LNCaP clone FGC (cell line): ENCODE results near the gene HIPK2.

Experiments
- DNase-seq: peaks from one replicate; pipeline ENCODE4 v3.0.0-alpha.2; 2011; ENCODE audit warnings: low read depth
- H3K4me3 ChIP-seq: 2 replicates; pipeline ENCODE4 v1.5.1; 2011; ENCODE audit warnings: mild to moderate bottlenecking, low read depth, low read length, control low read depth
- CTCF ChIP-seq: IDR thresholded peaks from 2 replicates; pipeline ENCODE4 v1.5.1; 2012; ENCODE audit warnings: mild to moderate bottlenecking; ENCODE audit not compliant: control insufficient read depth, insufficient read depth; ENCODE audit errors: extremely low read depth

Gene HIPK2

GRCh38 chr7:139807009-139807408, 29.2 kb upstream of the HIPK2 start:
- no peak for DNase-seq
- H3K4me3 ChIP-seq: no peak overlapping the region
- TF ChIP-seq CTCF: no peak

- DNase-seq: no peak
- TF ChIP-seq CTCF: no peak
- no peak overlapping the region for H3K4me3 ChIP-seq
Observed at GRCh38 chr7:139804571-139804970, 26.8 kb upstream of the HIPK2 start.

GRCh38 chr7:139799586-139799985, 21.8 kb upstream of the HIPK2 start:
- H3K4me3 ChIP-seq: no peak overlapping the region
- no peak for TF ChIP-seq CTCF
- no peak for DNase-seq

- DNase-seq: no peak
- TF ChIP-seq CTCF: no peak
- H3K4me3 ChIP-seq: no peak overlapping the region
Observed at GRCh38 chr7:139798892-139799291, 21.1 kb upstream of the HIPK2 start.

- TF ChIP-seq CTCF: no peak
- DNase-seq: no peak
- H3K4me3 ChIP-seq: no peak overlapping the region
Observed at GRCh38 chr7:139798221-139798620, 20.4 kb upstream of the HIPK2 start.

GRCh38 chr7:139797607-139798006, 19.8 kb upstream of the HIPK2 start:
- no peak overlapping the region for H3K4me3 ChIP-seq
- no peak for DNase-seq
- no peak for TF ChIP-seq CTCF

GRCh38 chr7:139791316-139791715, 13.5 kb upstream of the HIPK2 start:
- no peak for DNase-seq
- no peak overlapping the region for H3K4me3 ChIP-seq
- no peak for TF ChIP-seq CTCF
